Prostate gland (tissue), 2 donors: ENCODE data around the gene SMAGP.

ENCODE experiments used
- CTCF ChIP-seq, 4 experiments: fragments of 200-600 bp in 2 of 4; fragments of 450-650 bp in 2 of 4; sonication (generic) in 2 of 4; IDR thresholded peaks; 1 replicate in 3 of 4; 2 replicates in 1 of 4; pipeline ENCODE4 v1.5.1; 2016 to 2019; ENCODE audit warnings: antibody characterized with exemption in 4 of 4, mild to moderate bottlenecking in 2 of 4, moderate library complexity in 2 of 4
- POLR2A ChIP-seq: fragments of 450-650 bp; IDR thresholded peaks from one replicate; pipeline ENCODE4 v1.6.1; 2016; ENCODE audit warnings: antibody characterized with exemption, mild to moderate bottlenecking
- POLR2AphosphoS5 ChIP-seq: sonication (generic); formaldehyde crosslinking; IDR thresholded peaks from one replicate; pipeline ENCODE4 v1.6.1; 2017; ENCODE audit warnings: antibody characterized with exemption

GRCh38 chr12:51269174-51270066 is 795 bp downstream of the SMAGP start:
- TF ChIP-seq POLR2A (peak; percentile 12), CTCF (IDR thresholded peaks at IDR 0.05) (peak in 2 of 4 experiments; percentile 34 to 70), POLR2AphosphoS5 (no peak)
